Effector memory CD8-positive, alpha-beta T cell (primary cell): ENCODE results near the gene AKR1C1.
"Not testable (repeated sequence)": the region's sequence is repeated elsewhere in the genome, so short reads cannot be mapped to it uniquely, and the experiment has no call there.

Experiments
- ATAC-seq: fragments of 150-1000 bp; cut with Tn5 transposase; replicated peaks from 2 replicates; pipeline ENCODE4 v1.10.0; 2021; ENCODE audit warnings: mild to moderate bottlenecking, moderate library complexity
- DNase-seq, 3 experiments: peaks; one replicate each; pipeline ENCODE4 v3.0.0; 2021
- H3K27ac Mint-ChIP-seq, 2 donors: one replicate each; pipeline ENCODE4 v1.8.0; 2022; ENCODE audit warnings: mild to moderate bottlenecking in 2 of 2, mixed read lengths in 2 of 2, moderate library complexity in 2 of 2
- H3K27me3 Mint-ChIP-seq, 2 donors: one replicate each; pipeline ENCODE4 v1.8.0; 2022; ENCODE audit warnings: mixed read lengths in 2 of 2
- H3K36me3 Mint-ChIP-seq: one replicate; pipeline ENCODE4 v1.8.0; 2022; ENCODE audit warnings: mild to moderate bottlenecking, moderate library complexity, mixed read lengths; ENCODE audit not compliant: insufficient read depth
- H3K4me1 Mint-ChIP-seq, 2 donors: one replicate each; pipeline ENCODE4 v1.8.0; 2022; ENCODE audit warnings: low read depth in 2 of 2, mixed read lengths in 2 of 2
- H3K4me3 Mint-ChIP-seq, 2 donors: one replicate each; pipeline ENCODE4 v1.8.0; 2022; ENCODE audit warnings: mild to moderate bottlenecking in 2 of 2, mixed read lengths in 2 of 2, moderate library complexity in 2 of 2
- H3K9me3 Mint-ChIP-seq, 2 donors: one replicate each; pipeline ENCODE4 v1.8.0; 2022; ENCODE audit warnings: mixed read lengths in 2 of 2

Gene AKR1C1

GRCh38 chr10:4941540-4942330 lies 21.5 kb upstream of the AKR1C1 start:
- Mint-ChIP-seq H3K4me1 (no peaks in the 10 kb centered on the region), H3K36me3 (no peaks in the 10 kb centered on the region), H3K27ac (no peak overlapping the region), H3K4me3 (no peak overlapping the region), H3K9me3 (no peaks in the 10 kb centered on the region), H3K27me3 (peaks cover 38 to 40% of the 10 kb centered on the region in 2 donors)
- ATAC-seq (no peak), DNase-seq (no peak)

- peaks cover 43 to 44% of the 10 kb centered on the region in 2 donors for H3K27me3 Mint-ChIP-seq
- H3K4me3 Mint-ChIP-seq, H3K9me3 Mint-ChIP-seq, H3K36me3 Mint-ChIP-seq, H3K27ac Mint-ChIP-seq, ATAC-seq, H3K4me1 Mint-ChIP-seq, DNase-seq: not testable (repeated sequence)
Measured at GRCh38 chr10:4942931-4943330, 20.3 kb upstream of the AKR1C1 start.

- peaks cover 40 to 44% of the 10 kb centered on the region in 2 donors for H3K27me3 Mint-ChIP-seq
- H3K27ac Mint-ChIP-seq, H3K9me3 Mint-ChIP-seq, H3K4me3 Mint-ChIP-seq, ATAC-seq, DNase-seq, H3K4me1 Mint-ChIP-seq, H3K36me3 Mint-ChIP-seq: not testable (repeated sequence)
Measured at GRCh38 chr10:4943416-4943815, 19.8 kb upstream of the AKR1C1 start.

GRCh38 chr10:4943821-4944220 lies 19.4 kb upstream of the AKR1C1 start:
- no peak overlapping the region for H3K4me3 Mint-ChIP-seq
- H3K4me1 Mint-ChIP-seq: no peaks in the 10 kb centered on the region
- ATAC-seq (no peak), DNase-seq (no peak)
- peaks cover 3% of the 10 kb centered on the region for H3K36me3 Mint-ChIP-seq
- no peak overlapping the region for H3K27ac Mint-ChIP-seq
- peaks cover 36 to 43% of the 10 kb centered on the region in 2 donors for H3K27me3 Mint-ChIP-seq
- no peaks in the 10 kb centered on the region for H3K9me3 Mint-ChIP-seq

GRCh38 chr10:4944841-4945240 lies 18.4 kb upstream of the AKR1C1 start:
- no peak overlapping the region for H3K27ac Mint-ChIP-seq
- peaks cover 3% of the 10 kb centered on the region for H3K36me3 Mint-ChIP-seq
- ATAC-seq: no peak
- H3K4me1 Mint-ChIP-seq: no peaks in the 10 kb centered on the region
- no peak for DNase-seq
- peaks cover 34 to 42% of the 10 kb centered on the region in 2 donors for H3K27me3 Mint-ChIP-seq
- no peaks in the 10 kb centered on the region for H3K9me3 Mint-ChIP-seq
- H3K4me3 Mint-ChIP-seq: no peak overlapping the region

GRCh38 chr10:4945766-4946717 lies 17.2 kb upstream of the AKR1C1 start:
- Mint-ChIP-seq H3K9me3 (no peaks in the 10 kb centered on the region), H3K27me3 (peaks cover 31 to 41% of the 10 kb centered on the region in 2 donors), H3K27ac (no peak overlapping the region), H3K4me1 (no peaks in the 10 kb centered on the region), H3K4me3 (no peak overlapping the region), H3K36me3 (peaks cover 3% of the 10 kb centered on the region)
- DNase-seq (no peak), ATAC-seq (no peak)

GRCh38 chr10:4947039-4947634 lies 16.1 kb upstream of the AKR1C1 start:
- peaks cover 34 to 46% of the 10 kb centered on the region in 2 donors for H3K27me3 Mint-ChIP-seq
- H3K9me3 Mint-ChIP-seq: no peaks in the 10 kb centered on the region
- ATAC-seq: no peak
- H3K4me1 Mint-ChIP-seq: no peaks in the 10 kb centered on the region
- no peak overlapping the region for H3K27ac Mint-ChIP-seq
- DNase-seq: no peak
- no peak overlapping the region for H3K4me3 Mint-ChIP-seq
- peaks cover 3% of the 10 kb centered on the region for H3K36me3 Mint-ChIP-seq

- Mint-ChIP-seq H3K36me3 (peaks cover 3% of the 10 kb centered on the region), H3K4me1 (no peaks in the 10 kb centered on the region), H3K27me3 (peaks cover 34 to 46% of the 10 kb centered on the region in 2 donors), H3K9me3 (no peaks in the 10 kb centered on the region), H3K4me3 (no peak overlapping the region), H3K27ac (no peak overlapping the region)
- ATAC-seq: no peak
- no peak for DNase-seq
Measured at GRCh38 chr10:4947635-4948596, 15.3 kb upstream of the AKR1C1 start.

GRCh38 chr10:4951512-4952162 lies 11.6 kb upstream of the AKR1C1 start:
- not testable (repeated sequence) for H3K36me3 Mint-ChIP-seq, H3K9me3 Mint-ChIP-seq, H3K4me1 Mint-ChIP-seq, H3K4me3 Mint-ChIP-seq, H3K27ac Mint-ChIP-seq, ATAC-seq, DNase-seq
- peaks cover 26 to 38% of the 10 kb centered on the region in 2 donors for H3K27me3 Mint-ChIP-seq

GRCh38 chr10:4953405-4953804 lies 9.8 kb upstream of the AKR1C1 start:
- Mint-ChIP-seq H3K4me3 (no peak overlapping the region), H3K27ac (no peak overlapping the region), H3K4me1 (no peaks in the 10 kb centered on the region), H3K27me3 (peaks cover 16 to 34% of the 10 kb centered on the region in 2 donors), H3K9me3 (no peaks in the 10 kb centered on the region), H3K36me3 (no peaks in the 10 kb centered on the region)
- DNase-seq (no peak), ATAC-seq (no peak)

GRCh38 chr10:4956088-4956487 lies 7.1 kb upstream of the AKR1C1 start:
- H3K9me3 Mint-ChIP-seq, H3K36me3 Mint-ChIP-seq, DNase-seq, H3K4me3 Mint-ChIP-seq, ATAC-seq, H3K27ac Mint-ChIP-seq, H3K4me1 Mint-ChIP-seq: not testable (repeated sequence)
- H3K27me3 Mint-ChIP-seq: peaks cover 5 to 21% of the 10 kb centered on the region in 2 donors

- ATAC-seq, DNase-seq, H3K4me1 Mint-ChIP-seq, H3K4me3 Mint-ChIP-seq, H3K27ac Mint-ChIP-seq, H3K9me3 Mint-ChIP-seq, H3K36me3 Mint-ChIP-seq: not testable (repeated sequence)
- H3K27me3 Mint-ChIP-seq: peaks cover 0 to 19% of the 10 kb centered on the region in 2 donors
Measured at GRCh38 chr10:4956955-4957645, 6.1 kb upstream of the AKR1C1 start.
